Ureter (tissue), 1 donor: Measurements from ENCODE around the gene CRIM1. TPM values are rescaled to one million over a fixed set of nuclear protein-coding genes. Genes with fewer than 3 reads are reported as not detected.

Experiments
- DNase-seq: peaks from one replicate; pipeline ENCODE4 v3.0.0-alpha.2; 2020; ENCODE audit warnings: low spot score
- total RNA-seq: library from RNA; stranded (reverse); gene quantifications from one replicate; pipeline ENCODE4 v1.2.4, GENCODE V29; 2023
- donor health status: DM: yes; HTN: yes; CAD: no.

Gene CRIM1
- total RNA-seq, 1 donor from 2014 or later, result 95.0 TPM

GRCh38 chr2:36520431-36520830, 164.9 kb downstream of the CRIM1 start:
- DNase-seq, result no peak

GRCh38 chr2:36523153-36523552, 167.6 kb downstream of the CRIM1 start:
- DNase-seq, result no peak

GRCh38 chr2:36525245-36525644, 169.7 kb downstream of the CRIM1 start:
- DNase-seq, result no peak

- DNase-seq, result no peak
Observed at GRCh38 chr2:36526226-36526625, 170.6 kb downstream of the CRIM1 start.

GRCh38 chr2:36528274-36528673, 172.7 kb downstream of the CRIM1 start:
- DNase-seq, result no peak

GRCh38 chr2:36528766-36529392, 173.3 kb downstream of the CRIM1 start:
- DNase-seq, result no peak

GRCh38 chr2:36530178-36530982, 174.8 kb downstream of the CRIM1 start:
- DNase-seq, result no peak

- DNase-seq, result no peak
Observed at GRCh38 chr2:36530983-36531354, 175.4 kb downstream of the CRIM1 start.

GRCh38 chr2:36534275-36534799, 178.8 kb downstream of the CRIM1 start:
- DNase-seq, result no peak

GRCh38 chr2:36535099-36535498, 179.5 kb downstream of the CRIM1 start:
- DNase-seq, result no peak

- no peak for DNase-seq
Observed at GRCh38 chr2:36536776-36537175, 181.2 kb downstream of the CRIM1 start.

GRCh38 chr2:36538335-36538734, 182.8 kb downstream of the CRIM1 start:
- DNase-seq, result no peak

- no peak for DNase-seq
Observed at GRCh38 chr2:36539631-36540030, 184.1 kb downstream of the CRIM1 start.

GRCh38 chr2:36540986-36541754, 185.6 kb downstream of the CRIM1 start:
- DNase-seq, result no peak

- no peak for DNase-seq
Observed at GRCh38 chr2:36541891-36542595, 186.5 kb downstream of the CRIM1 start.

- no peak for DNase-seq
Observed at GRCh38 chr2:36544638-36545338, 189.2 kb downstream of the CRIM1 start.

GRCh38 chr2:36545871-36546416, 190.4 kb downstream of the CRIM1 start:
- no peak for DNase-seq

GRCh38 chr2:36547906-36548305, 192.3 kb downstream of the CRIM1 start:
- no peak for DNase-seq

GRCh38 chr2:36549165-36549574, 193.6 kb downstream of the CRIM1 start:
- no peak for DNase-seq

- no peak for DNase-seq
Observed at GRCh38 chr2:36550006-36550405, 194.4 kb downstream of the CRIM1 start.

GRCh38 chr2:36553683-36554082, 198.1 kb downstream of the CRIM1 start:
- DNase-seq, result no peak
